ENCODE measurements around the gene CLSTN2. TPM values are rescaled to one million over a fixed set of nuclear protein-coding genes. Genes with fewer than 3 reads are reported as not detected.

The CLSTN2 gene
- total RNA-seq, 1 donor from 2014 or later = 9.7 TPM

DNA sequence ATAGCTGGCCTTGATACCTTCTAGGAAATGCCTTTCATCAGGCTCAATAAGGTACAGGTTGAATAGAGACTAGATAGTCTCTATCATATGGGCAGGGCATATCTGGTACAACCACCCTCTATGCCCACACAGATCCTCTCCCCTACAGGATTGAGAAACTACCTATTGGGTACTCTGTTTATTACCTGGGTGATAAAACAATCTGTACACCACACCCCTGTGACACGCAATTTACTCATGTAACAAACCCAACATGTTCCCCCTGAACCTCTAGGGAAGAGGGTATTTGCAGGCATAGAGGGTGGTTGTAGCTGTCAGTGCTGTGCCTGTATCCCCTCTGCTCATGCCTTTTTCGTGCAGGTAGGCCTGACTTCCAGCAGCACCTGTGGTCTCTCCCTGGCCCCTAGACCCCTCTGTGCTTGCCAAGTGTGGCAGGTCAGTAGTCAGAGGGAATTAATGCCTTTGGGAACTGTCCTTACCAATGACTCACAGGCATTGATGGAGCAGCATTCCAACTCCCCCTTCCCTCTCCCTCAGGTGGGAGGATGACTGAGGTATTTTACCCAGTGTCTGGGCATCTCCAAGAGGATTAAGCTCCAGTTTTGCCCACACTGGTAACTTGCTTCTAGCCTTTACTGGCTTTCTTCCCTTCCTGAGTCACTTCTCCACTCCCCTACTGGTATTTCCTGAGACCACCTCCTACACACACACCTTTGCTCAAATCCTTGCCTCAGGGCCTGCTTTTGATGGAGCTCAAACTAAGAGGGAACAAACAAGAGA, 18.3 kb downstream of the CLSTN2 start:
- TF ChIP-seq, protein P1, sequence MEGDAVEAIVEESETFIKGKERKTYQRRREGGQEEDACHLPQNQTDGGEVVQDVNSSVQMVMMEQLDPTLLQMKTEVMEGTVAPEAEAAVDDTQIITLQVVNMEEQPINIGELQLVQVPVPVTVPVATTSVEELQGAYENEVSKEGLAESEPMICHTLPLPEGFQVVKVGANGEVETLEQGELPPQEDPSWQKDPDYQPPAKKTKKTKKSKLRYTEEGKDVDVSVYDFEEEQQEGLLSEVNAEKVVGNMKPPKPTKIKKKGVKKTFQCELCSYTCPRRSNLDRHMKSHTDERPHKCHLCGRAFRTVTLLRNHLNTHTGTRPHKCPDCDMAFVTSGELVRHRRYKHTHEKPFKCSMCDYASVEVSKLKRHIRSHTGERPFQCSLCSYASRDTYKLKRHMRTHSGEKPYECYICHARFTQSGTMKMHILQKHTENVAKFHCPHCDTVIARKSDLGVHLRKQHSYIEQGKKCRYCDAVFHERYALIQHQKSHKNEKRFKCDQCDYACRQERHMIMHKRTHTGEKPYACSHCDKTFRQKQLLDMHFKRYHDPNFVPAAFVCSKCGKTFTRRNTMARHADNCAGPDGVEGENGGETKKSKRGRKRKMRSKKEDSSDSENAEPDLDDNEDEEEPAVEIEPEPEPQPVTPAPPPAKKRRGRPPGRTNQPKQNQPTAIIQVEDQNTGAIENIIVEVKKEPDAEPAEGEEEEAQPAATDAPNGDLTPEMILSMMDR (conservative IDR thresholded peaks at IDR 0.05; ENCODE audit: low read depth, low read length) = no peak
- DNase-seq (ENCODE audit: low read depth) = no peak

DNA sequence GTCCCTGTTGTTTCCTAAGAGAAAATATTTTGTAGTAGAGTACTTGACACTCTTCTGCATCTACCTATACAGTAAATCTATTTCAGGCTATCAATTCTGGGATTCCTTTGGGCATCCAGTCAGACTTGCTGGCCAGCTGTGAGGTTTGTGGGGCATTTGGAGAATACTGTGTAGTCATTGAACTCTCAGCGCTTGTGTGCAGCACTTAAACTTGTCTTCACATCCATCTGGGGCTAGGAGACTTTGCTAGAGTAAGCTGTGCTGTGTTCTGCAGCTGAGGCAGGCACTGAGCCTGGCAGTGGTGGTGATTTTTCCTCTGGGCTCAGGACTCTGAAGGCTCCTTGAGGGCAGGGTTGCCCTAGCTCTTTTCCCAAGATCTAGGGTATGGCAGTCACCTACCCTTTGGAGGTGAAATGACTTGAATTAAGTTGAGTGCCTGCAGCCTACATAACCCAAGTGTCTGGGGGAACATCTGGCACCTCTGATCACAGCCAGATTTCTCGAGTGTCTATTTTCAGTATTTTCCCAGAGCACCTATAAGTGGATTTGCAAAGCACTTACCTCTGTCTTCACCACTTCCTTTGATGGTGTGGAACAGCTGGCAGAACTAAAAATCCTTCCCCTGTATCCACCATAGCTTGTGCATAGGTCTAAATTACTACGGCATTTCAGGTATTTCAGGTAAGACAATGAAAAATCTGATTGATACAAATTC, 19.3 kb downstream of the CLSTN2 start:
- TF ChIP-seq, protein P1 (conservative IDR thresholded peaks at IDR 0.05; ENCODE audit: low read depth, low read length) = no peak
- no peak overlapping the region for H3K4me3 ChIP-seq (ENCODE audit: low read depth, low read length)
- no peak for DNase-seq (ENCODE audit: low read depth)

More for the DNA sequence above, 18.3 kb downstream of the CLSTN2 start:
- no peak overlapping the region for H3K4me3 ChIP-seq (ENCODE audit: low read depth, low read length)

DNA sequence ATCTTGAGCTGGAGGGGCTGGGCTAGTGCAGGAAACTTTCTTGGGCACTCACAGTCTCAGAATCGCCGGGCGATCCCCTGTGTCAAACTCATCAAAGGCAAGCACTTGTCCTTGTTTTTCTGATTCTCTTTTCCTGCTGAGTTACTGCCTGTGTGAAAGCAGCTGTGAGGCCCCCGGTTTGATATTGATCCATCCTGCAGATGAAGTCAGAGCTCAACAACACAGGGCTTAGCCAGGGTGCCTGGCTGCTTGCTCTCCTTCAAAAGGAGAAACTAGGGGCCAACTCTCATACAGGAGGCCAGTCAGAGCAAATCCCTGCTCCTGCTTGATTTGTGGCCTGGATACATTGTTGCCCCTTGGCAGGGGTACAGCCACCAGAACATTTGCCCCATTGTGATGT, 22.9 kb downstream of the CLSTN2 start:
- H3K4me3 ChIP-seq (ENCODE audit: low read depth, low read length) = no peak overlapping the region
- DNase-seq (ENCODE audit: low read depth) = no peak
- TF ChIP-seq, protein P1 (conservative IDR thresholded peaks at IDR 0.05; ENCODE audit: low read depth, low read length) = no peak

- no peak overlapping the region for H3K4me3 ChIP-seq (ENCODE audit: low read depth, low read length)
- DNase-seq (ENCODE audit: low read depth) = no peak
- TF ChIP-seq, protein P1 (conservative IDR thresholded peaks at IDR 0.05; ENCODE audit: low read depth, low read length) = no peak
These were observed 34.4 kb downstream of the CLSTN2 start for GRCh38 chr3:139969386-139969785.

DNA sequence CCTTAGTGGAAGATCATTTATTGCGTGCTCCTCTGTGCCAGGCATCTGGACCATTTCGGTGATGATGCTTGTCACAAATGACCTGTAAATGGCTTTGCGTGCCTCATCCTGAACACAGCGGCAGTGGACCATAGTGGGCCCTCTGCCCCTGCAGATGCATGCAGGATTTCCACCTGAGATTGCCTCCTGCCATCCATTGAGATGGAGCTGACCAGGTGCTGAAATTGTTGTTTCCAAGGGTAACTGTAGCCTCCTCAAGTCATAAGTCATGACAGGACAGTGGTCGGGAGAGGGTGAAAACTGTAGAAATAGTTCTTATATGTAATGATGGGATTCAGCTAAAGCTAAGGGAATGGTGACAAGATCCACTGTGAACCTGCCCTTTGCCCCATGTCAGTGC, 35.5 kb downstream of the CLSTN2 start:
- no peak overlapping the region for H3K4me3 ChIP-seq (ENCODE audit: low read depth, low read length)
- TF ChIP-seq, protein P1 (conservative IDR thresholded peaks at IDR 0.05; ENCODE audit: low read depth, low read length) = no peak
- no peak for DNase-seq (ENCODE audit: low read depth)

DNA sequence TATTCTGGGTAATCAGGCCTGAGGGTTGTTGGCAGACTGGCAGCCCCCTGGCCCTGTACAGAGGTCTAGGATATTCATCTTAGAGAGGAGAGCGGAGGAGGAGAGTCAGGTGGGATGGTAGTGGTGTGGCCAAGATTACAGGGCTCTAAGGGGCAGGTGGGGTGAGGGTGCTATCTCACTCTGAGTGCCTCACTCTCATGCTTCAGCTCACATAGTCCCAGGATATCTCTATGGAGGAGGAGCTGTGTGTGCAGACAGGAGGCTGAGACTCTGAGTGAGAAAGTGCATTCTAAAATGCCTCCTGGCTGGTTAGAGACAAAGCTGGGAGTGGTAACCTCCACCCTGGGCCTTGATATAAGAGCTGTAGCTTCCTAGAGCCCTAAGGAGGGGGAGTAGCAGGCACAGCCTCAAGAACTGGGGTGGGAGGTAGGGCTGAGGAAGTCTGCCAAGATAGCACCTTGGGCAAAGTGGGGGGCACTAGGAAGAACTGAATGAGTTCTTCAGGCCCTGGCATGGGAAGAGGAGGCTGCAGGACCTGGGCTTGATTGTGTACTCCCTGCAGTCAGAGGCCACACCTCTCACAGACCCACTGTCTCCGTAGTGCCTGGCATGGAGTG, 39.9 kb downstream of the CLSTN2 start:
- TF ChIP-seq, protein P1 (conservative IDR thresholded peaks at IDR 0.05; ENCODE audit: low read depth, low read length) = no peak
- H3K4me3 ChIP-seq (ENCODE audit: low read depth, low read length) = no peak overlapping the region
- no peak for DNase-seq (ENCODE audit: low read depth)
